OCI-M1 (cell line): ENCODE results near the gene PRMT1.
"Not testable (repeated sequence)": the region's sequence is repeated elsewhere in the genome, so short reads cannot be mapped to it uniquely, and the experiment has no call there.

Experiments used
- DNase-seq: peaks from one replicate; lab custom pipeline; 2025; lab: John Stamatoyannopoulos, UW

PRMT1 gene

DNA sequence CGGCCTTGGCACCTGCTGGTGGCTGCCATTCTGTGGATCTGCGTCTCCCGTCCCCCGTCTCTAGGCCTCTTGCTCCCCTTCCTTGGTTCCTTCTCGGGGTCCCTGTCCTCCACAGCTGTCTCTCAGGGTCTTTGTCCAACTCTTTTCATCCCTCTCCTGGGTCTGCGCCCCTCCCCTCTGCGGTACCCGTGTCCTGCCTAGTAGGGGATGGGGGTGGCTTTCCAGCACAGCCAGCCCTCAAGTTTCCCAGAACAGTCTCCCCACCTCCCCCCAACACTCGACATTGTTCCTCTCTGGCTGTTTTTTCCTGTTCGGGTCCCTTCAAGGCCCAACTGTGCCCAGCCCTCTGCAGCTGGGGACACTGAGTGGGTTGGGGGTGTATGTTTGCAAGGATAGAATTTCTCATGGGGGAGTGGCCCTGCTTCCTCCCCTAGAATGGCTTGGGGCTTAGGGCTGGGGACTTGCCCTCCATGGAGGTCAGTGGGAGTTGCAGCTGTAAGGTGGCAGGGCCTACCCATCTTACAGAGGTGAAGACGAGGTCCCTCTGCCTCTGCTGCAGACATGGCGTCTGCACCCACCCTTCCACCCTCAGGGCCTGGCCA, 11.6 kb downstream of the PRMT1 start:
- no peak for DNase-seq

DNA sequence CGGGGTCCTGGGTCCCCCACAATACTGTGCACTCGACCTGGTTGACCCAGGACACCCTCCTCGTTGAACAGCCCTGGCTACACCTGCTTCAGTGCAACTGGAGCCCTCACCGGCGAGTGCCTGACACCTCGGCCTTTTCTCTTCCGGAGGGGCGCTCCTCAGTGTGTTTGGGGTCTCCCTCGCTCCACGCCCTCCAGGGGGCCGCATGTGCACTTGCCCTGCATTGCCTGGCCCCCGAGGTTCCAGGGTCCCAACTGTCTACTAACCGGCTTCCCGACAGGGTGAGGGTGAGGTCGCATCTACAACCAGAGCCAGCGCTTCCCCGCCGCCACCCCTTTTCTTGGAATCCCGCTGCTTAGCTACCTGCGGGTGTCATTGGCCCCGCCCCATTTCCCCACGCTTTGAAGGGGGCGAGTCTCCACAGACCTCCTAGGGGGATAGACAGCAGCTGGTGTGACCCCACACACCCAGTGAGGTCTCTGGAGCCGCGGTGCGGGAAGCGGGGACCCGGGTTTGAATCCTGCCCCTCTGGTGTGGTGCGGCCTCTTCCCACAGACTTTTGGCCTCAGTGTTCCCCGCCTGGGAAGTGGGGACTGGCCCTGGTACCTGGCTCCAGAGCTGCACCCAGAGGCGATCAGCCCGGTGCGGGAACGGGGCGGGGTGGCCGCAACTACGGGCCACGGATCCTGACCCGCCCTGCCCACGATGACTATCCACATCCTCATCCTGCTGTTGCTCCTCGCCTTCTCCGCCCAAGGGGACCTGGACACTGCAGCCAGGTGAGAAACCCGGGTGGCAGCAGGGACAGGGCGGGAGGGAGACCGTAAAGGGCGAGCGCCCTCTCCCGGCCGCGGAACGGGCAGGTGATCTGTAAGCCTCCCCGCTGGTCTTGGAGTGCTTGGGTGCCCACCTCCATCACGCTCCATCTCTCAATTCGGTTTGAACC, 12.3 kb downstream of the PRMT1 start, which contains the start of gene ADM5:
Gene ADM5, plus strand, starts transcription at position 462 of the 946 bp plus-strand sequence. Its CDS starts 244 bp downstream, at position 706.
- DNase-seq: no peak

DNA sequence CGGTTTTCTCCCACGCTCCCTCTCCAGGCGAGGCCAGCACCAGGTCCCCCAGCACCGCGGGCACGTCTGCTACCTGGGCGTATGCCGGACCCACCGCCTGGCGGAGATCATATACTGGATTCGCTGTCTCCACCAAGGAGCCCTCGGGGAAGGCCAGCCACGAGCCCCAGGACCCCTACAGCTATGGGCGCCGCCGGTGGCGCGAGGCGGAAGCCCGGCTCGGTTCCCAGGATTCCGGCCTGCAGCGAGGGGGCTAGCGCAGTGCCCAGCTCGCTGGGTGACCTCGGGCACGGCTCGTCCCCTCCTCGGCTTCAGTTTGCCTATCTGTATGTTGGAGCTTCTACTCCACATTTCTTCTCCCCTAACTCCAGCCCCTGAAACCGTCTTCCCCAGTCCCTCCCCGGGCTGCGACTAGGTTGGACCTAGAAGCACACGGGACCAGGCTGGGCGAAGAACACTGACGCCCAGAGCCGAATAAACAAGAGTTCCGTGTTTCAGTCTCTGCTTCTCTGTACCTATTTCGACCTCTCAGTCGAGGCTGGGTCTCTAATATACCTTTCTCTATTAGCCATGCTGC, 13.1 kb downstream of the PRMT1 start:
- DNase-seq: no peak

DNA sequence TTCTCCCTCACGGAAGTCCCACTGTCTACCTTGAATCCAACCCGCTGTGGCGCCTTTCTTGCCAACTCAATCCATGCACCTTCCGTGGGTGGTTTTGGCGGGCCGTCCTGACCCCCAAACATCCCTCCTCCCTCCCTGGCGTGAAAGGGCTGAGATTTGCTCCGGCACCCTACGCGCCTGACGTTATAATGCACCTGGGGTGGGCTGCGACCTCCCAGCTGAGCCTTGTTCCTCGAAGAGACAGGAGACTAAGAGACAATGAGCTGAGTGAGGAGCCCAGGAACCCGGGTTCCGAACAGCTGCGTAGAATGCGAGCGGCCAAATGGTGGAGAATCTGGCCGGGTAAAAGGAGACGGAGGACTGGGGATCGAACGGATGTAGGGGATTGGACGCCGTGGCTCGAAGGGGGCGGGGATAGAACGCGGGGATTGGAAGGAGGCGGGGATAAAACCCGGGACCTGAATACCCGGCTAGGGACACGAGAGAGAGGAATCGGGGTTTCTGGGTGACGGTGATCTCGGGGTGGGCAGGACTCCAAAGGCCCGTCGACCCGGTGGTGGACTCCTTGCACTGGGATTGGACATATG, 13.7 kb downstream of the PRMT1 start, which contains the start of gene CPT1C:
Gene CPT1C, plus strand, starts transcription at position 461 of the 587 bp plus-strand sequence. CDS start 1,137 bp downstream, outside the sequence.
- DNase-seq: no peak

DNA sequence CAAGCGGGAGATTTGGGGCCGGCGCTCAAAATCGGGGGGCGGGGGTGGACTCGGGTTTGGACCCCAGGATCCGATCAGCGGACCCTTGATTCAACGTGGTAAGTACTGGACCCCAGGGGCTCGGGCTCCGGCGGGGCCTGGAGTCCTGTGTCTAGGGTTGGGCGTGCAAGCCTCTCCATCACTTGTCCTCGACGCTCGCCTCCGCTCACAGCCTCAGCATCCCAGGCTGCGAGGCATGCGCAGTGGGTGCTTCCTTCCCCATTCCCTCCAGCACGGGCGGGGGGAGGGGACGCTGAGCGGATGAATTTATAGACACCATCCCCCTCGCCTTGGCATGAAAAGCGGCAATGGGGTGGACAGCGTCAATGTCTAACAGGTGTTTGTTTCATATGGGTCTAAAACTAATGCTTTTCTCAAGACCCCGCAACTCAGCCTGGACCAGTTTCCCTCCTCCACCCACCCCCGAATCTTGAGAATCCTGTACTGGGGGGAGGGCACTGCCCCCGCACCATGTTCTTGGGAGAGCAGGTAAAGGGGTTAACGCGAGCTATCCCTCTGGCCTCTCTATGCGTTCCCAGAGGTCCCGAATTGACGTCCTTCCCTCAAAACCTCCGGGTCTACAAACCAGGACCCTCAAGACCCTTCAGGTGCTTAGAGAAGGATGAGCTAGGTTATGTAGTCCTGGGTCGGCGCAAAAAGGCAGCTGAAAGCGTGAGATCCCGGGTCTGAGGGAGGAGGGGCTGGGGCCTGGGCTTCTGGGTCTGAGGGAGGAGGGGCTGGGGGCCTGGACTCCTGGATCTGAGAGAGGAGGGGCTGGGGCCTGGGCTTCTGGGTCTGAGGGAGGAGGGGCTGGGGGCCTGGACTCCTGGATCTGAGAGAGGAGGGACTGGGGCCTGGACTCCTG, 14.4 kb downstream of the PRMT1 start:
- DNase-seq: no peak

DNA sequence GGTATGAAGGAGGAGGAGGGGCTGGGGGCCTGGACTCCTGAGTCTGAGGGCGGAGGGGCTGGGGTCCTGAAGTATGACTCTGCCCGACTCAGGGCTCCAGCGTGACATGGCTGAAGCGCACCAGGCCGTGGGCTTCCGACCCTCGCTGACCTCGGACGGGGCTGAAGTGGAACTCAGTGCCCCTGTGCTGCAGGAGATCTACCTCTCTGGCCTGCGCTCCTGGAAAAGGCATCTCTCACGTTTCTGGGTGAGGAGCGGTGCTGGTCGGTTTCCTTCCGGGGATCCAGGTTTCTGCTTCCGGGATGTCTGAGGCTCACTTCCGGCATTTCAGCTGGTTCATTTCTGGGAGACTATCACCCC, 15.1 kb downstream of the PRMT1 start:
- DNase-seq: no peak

DNA sequence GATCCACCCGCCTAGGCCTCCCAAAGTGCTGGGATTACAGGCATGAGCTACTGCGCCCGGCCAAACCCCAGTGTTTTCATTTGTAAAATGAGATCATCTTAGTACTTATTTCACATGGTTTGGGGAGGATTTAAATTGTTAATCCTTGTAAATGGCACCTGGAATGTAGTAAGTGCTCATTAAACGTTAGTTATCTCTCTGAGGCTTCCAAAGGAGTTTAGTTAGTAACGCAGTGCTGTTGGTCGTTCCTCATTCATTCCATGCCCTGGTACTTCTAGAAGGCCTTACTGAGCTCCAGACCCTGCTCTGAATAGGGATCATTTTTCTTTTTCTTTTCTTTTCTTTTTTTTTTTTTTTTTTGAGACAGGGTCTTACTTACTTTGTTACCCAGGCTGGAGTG, 19.0 kb downstream of the PRMT1 start:
- DNase-seq: no peak

DNA sequence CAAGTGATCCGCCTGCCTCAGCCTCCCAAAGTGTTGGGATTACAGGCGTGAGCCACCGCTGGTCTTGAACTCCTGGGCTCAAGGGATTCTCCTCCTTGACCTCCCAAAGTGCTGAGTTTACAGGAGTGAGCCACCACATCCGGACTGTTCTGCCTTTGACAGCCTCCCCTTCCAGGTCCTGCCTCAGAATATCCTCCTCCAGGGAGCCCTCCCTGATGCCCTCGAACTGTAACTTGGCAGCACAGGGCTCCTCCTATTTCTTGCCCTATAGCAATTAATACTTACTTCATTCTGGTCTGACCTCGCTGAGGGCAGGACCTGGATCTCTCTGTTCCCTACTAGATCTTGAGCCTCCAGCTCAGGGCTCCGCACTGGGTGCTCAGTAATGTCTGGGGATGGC, 19.8 kb downstream of the PRMT1 start:
- no peak for DNase-seq

DNA sequence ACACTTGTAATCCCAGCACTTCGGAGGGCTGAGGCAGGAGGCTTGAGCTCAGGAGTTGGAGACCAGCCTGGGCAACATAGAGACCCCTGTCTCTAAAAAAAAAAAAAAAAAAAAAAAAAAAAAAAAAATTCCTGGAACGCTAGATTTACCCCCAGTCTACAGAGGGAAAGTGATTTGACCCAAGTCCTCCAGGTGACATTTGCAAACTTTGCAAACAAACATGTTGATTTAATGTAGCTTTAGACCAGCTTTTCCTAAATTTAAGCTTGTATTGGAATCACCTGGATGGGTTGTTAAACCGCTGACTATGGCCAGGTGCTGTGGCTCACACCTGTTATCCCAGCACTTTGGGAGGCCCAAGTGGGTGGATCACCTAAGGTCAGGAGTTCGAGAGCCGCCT, 22.3 kb downstream of the PRMT1 start:
- DNase-seq: no peak

DNA sequence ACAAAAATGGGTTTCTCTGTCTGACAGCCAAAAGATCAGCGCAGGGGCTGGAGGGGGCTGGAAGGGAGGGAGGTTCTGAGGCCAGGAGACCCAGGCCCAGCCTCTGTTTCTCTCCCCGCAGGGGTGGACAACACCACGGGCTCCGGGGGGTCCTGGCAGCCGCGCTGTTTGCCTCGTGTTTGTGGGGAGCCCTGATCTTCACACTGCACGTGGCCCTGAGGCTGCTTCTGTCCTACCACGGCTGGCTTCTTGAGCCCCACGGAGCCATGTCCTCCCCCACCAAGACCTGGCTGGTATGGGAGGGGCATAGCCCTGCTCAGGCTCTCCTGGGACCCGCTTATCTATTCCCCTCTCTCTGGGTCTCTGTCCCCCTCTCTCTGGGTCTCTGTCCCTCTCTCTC, 23.5 kb downstream of the PRMT1 start:
- DNase-seq: no peak

DNA sequence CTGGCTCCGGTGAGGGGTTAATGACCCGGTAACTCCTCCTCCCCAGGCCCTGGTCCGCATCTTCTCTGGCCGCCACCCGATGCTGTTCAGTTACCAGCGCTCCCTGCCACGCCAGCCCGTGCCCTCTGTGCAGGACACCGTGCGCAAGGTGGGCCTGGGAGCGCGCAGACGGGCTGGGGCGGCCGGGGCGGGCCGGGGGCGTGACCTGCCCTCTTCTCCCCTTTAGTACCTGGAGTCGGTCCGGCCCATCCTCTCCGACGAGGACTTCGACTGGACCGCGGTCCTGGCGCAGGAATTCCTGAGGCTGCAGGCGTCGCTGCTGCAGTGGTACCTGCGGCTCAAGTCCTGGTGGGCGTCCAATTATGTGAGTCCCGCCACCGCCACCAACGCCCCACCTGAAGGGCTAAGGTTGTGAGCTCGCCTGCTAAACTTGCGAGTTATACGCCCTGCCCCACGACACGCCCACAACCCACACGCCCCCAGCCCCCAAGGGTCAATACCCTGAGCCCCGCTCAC, 24.3 kb downstream of the PRMT1 start:
- DNase-seq: no peak

DNA sequence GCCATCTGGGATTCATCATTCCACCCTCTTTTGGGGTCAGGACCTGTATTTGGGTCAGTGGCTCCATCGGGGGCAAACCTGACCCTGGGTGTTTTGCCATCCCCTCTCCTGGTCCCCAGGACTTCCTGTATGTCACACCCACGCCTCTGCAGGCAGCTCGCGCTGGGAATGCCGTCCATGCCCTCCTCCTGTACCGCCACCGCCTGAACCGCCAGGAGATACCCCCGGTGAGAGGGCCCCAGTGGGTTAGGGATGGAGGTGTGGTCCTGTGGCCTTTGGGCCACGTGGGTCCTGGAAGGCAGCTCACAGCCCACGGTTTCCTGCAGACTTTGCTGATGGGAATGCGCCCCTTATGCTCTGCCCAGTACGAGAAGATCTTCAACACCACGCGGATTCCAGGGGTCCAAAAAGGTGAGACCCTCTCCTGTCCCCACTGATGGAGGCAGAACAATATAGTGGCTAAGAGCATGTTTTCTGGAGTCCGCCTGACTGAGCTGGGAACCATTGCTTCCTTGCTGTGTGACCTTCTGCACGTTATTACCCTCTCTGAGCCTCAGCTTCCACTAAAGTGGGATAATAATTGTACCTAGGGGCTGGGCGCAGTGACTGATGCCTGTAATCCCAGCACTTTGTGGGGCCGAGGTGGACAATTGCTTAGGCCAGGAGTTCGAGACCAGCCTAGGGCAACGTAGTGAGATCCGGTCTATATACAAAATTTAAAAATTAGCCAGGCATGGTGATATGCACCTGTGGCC, 28.0 kb downstream of the PRMT1 start:
- DNase-seq: no peak

DNA sequence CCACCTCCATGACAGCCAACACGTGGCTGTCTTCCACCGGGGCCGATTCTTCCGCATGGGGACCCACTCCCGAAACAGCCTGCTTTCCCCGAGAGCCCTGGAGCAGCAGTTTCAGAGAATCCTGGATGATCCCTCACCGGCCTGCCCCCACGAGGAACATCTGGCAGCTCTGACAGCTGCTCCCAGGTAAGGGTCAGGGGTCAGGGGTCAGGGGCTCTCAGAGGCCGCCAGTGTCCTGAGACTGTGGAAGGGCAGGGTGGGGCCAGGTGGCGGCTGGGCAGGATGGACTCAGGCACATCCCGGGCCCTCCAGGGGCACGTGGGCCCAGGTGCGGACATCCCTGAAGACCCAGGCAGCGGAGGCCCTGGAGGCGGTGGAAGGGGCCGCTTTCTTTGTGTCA, 28.8 kb downstream of the PRMT1 start:
- DNase-seq: no peak

DNA sequence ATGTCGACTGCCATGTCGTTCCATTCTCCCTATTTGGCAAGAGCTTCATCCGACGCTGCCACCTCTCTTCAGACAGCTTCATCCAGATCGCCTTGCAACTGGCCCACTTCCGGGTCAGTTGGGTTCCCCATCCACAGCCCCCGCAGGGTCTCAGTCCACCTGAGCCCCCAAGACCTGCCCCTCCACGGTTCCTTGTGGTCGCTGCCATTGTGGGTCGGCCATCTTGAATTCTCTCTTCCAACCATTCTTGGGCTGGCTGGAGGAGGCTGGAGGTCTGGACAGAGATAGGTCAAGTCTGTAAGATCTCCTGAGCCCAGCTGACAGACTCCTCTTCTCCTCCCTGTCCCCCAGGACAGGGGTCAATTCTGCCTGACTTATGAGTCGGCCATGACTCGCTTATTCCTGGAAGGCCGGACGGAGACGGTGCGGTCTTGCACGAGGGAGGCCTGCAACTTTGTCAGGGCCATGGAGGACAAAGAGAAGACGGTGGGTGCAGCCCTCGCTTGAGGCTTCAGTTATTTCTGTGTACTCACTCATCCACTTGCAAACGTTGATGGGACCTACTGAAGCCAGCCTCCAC, 33.4 kb downstream of the PRMT1 start:
- DNase-seq: no peak

DNA sequence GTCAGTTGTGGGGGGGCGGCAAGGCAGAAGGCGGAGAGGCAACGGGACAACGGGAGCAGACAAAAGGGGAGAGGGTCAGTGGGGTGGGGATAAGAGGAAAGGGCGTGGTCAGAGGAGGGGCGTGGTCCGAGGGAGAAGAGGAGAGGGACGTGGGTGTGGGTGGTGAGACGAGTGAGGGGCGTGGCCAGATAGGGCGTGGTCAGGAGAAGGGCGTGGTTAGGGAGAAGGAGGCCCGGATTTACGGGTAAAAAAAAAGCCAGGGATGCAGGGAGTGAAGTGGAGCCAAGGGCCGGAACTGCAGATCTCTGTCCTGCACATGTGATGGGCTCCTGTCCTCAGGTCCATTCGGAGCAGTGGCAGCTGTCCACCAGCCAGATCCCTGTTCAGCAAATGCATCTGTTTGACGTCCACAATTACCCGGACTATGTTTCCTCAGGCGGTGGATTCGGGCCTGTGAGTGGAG, 35.4 kb downstream of the PRMT1 start:
- DNase-seq: peak; percentile 72

DNA sequence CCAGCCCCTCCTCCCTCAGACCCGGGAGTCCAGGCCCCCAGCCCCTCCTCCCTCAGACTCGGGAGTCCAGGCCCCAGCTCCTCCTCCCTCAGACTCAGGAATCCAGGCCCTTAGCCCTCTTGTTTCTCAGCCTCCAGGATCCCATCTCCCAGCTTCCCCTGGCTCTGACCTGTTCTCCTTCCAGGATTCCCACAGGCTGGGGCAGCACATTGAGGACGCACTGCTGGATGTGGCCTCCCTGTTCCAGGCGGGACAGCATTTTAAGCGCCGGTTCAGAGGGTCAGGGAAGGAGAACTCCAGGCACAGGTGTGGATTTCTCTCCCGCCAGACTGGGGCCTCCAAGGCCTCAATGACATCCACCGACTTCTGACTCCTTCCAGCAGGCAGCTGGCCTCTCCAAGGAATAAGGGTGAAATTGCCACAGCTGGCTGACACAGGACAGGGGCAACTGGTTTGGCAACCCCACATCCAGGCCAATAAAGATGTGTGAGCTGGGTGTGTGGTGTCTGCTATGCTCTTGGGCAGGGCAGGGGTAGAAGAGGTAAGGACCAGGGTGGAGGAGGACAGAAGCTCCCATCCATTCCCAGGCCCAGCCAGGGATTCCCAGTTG, 36.3 kb downstream of the PRMT1 start:
- DNase-seq: no peak

DNA sequence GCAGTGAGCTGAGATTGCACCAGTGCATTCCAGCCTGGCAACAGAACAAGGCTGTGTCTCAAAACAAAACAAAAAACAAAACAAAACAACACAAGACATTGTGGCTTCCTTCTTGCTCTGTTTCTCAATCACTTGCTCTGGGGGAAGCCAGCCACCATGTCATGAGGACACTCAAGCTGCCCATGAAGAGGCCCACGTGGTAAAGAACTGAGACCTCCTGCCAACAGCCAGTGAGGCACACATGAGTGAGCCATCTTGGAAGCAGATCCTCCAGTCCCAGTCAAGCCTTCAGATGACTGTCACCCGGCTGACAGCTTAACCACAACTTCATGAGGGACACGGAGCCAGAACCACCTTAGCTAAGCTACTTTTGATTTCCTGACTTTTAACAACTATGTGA, 39.1 kb downstream of the PRMT1 start:
- no peak for DNase-seq

DNA sequence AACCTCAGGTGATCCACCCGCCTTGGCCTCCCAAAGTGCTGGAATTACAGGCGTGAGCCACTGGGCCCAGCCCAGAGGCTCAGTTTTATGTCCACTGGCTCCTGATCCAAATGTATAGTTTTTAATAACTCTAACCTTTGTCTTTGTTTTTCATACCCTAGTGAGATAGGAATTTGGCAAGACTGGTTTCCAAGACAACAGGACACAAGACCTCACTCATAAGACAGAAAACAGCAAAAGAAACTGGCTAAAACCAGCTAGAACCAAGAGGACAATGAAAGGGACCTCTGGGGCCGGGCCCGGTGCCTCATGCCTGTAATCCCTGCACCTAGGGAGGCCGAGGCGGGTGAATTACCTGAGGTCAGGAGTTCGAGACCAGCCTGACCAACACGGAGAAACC, 41.4 kb downstream of the PRMT1 start:
- DNase-seq: no peak

DNA sequence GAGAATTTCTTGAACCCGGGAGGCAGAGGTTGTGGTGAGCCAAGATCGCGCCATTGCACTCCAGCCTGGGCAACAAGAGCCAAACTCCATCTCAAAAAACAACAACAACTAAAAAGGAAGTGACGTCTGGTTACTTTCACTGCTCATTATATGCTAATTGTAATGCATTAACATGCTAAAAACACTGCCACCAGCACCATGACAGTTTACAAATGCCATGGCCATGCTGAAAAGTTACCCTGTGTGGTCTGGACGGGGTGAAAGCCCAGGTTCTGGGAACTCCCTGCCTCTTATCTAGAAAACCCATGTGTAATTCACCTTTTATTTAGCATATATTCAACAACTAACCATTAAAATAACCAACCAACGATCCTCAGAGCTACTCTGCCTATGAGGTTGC, 41.9 kb downstream of the PRMT1 start:
- no peak for DNase-seq

DNA sequence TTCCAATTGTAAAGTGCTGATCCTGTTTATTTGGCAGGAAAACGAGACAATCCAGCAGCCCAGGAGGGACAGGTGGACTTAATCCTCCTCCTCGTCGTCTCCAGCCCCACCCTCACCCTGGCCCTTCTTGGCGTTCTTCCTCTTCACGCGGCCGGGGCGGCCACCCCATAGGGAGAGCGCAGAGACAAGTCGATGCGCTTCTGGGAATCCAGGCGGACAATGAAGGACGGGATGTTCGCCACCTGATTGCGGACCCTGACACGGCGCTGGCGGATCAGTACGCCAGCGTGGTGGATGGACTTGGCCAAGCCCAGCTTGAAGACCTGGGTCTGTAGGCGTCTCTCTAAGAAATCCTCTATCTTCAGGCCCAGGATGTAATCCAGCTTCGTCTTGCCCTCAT, 42.3 kb downstream of the PRMT1 start:
- not testable (repeated sequence) for DNase-seq
